Ovary (tissue), 9 donors: ENCODE results near the gene PCF11. TPM values are rescaled to one million over a fixed set of nuclear protein-coding genes. Genes with fewer than 3 reads are reported as not detected.

Experiments used
- DNase-seq, 5 donors: peaks; one replicate each; pipeline ENCODE4 v3.0.0-alpha.2; 2019 to 2020
- H3K27ac ChIP-seq, 2 donors: fragments of 200-600 bp; one replicate each; pipeline versions ENCODE4 v1.5.1 to v1.8.0; 2019 to 2022
- H3K27me3 ChIP-seq: fragments of 200-600 bp; one replicate; pipeline ENCODE4 v1.8.0; 2022
- H3K36me3 ChIP-seq: fragments of 200-600 bp; sonication (generic); one replicate; pipeline ENCODE4 v1.5.1; 2019
- H3K4me1 ChIP-seq: one replicate; pipeline ENCODE4 v1.8.1; 2013; ENCODE audit warnings: mild to moderate bottlenecking, moderate library complexity; ENCODE audit not compliant: insufficient read depth
- H3K4me3 ChIP-seq: fragments of 200-600 bp; sonication (generic); one replicate; pipeline ENCODE4 v1.5.1; 2017
- H3K9me3 ChIP-seq, 2 donors: fragments of 200-600 bp in 1 of 2; sonication (generic) in 1 of 2; one replicate each; pipeline versions ENCODE4 v1.5.1 to v1.8.1; 2013 to 2019; ENCODE audit warnings: mild to moderate bottlenecking in 1 of 2, moderate library complexity in 1 of 2
- CTCF ChIP-seq, 3 donors: fragments of 450-650 bp in 2 of 3; fragments of 200-600 bp in 1 of 3; IDR thresholded peaks; one replicate each; pipeline versions ENCODE4 v1.5.1 to v1.8.0; 2016 to 2022; ENCODE audit warnings: antibody characterized with exemption in 3 of 3, mild to moderate bottlenecking in 1 of 3
- EP300 ChIP-seq: sonication (generic); formaldehyde crosslinking; IDR thresholded peaks from one replicate; pipeline ENCODE4 v1.6.1; 2017; ENCODE audit warnings: antibody characterized with exemption
- POLR2A ChIP-seq: fragments of 450-650 bp; IDR thresholded peaks from one replicate; pipeline ENCODE4 v1.6.1; 2017; ENCODE audit warnings: antibody characterized with exemption, mild to moderate bottlenecking, moderate library complexity
- WGBS, 3 donors: extraction: QIAGEN DNeasy Blood & Tissue Kit in 1 of 3; methylation state at CpG; one replicate each; pipeline versions ENCODE4 v1.1.5 to v1.1.7; 2013 to 2017; 5-methylcytosine and 5-hydroxymethylcytosine counted together
- intact Hi-C, 4 donors: fragments of 100-400 bp; cut with DNase I; formaldehyde crosslinking; loops; one replicate each; pipeline versions ENCODE4 v1.11.0 to v1.15.1; 2022 to 2023
- polyA plus RNA-seq, 2 donors: library from polyadenylated mRNA; stranded (reverse); fragments of 200-250 nt in 1 of 2; fragments of 350-450 nt in 1 of 2; fragmentation: Illumina TruSeq in 1 of 2; extraction: RNeasy Lipid Tissue Mini Kit (QIAGEN cat#74804) in 1 of 2; gene quantifications; one replicate each; pipeline ENCODE4 v1.2.3, GENCODE V29; 2013 to 2014
- total RNA-seq, 7 donors: library from RNA; depleted of rRNA in 2 of 7; stranded (reverse); fragments of >200 nt in 2 of 7; fragmentation: NEBNext Ultra II Directional in 3 of 7; extraction: Animal tissue kit (Norgen Biotek cat#: 25700) in 3 of 7; gene quantifications; one replicate each; pipeline versions ENCODE4 v1.1.0 to v1.2.4, GENCODE V29; 2016 to 2023
- donor health status: DM: no; HTN: no; CAD: no; lungs with moderate emphysema.
- donor health status: DM: no; HTN: no; CAD: no.
- donor health status: Bipolar disorder and iron deficiency.
- donor health status: DM: yes; HTN: yes; CAD: no.
- donor health status: DM: no; HTN: no; CAD: no.
- donor health status: DM: yes; HTN: yes; CAD: no.

PCF11 gene
- total and polyA plus RNA-seq, 9 donors = 38.0 to 107 (median 59.8) TPM

- Histone ChIP-seq H3K36me3 (no peaks in the 10 kb centered on the region), H3K4me1 (no peaks in the 10 kb centered on the region), H3K4me3 (no peak overlapping the region), H3K9me3 (no peaks in the 10 kb centered on the region), H3K27ac (no peak overlapping the region), H3K27me3 (no peaks in the 10 kb centered on the region)
- DNase-seq = no peak
- TF ChIP-seq CTCF (IDR thresholded peaks at IDR 0.05) = no peak
- no peak for TF ChIP-seq EP300
- TF ChIP-seq POLR2A = no peak
- 91 to 94% (median 92%) methylated on average over 2 of the region's 2 CpGs for WGBS, 3 donors
- intact Hi-C loops = loop anchor here in 1 of 4 donors (10.0 kb wide), 1 partner anchor 66 kb away; no protein-coding TSS in a partner anchor
Measured at GRCh38 chr11:83150450-83150849, 6.5 kb upstream of the PCF11 start.

GRCh38 chr11:83151274-83151977 lies 5.5 kb upstream of the PCF11 start:
- TF ChIP-seq POLR2A (no peak), EP300 (no peak), CTCF (IDR thresholded peaks at IDR 0.05) (no peak)
- Histone ChIP-seq H3K4me3 (no peak overlapping the region), H3K4me1 (no peaks in the 10 kb centered on the region), H3K27ac (no peak overlapping the region), H3K36me3 (no peaks in the 10 kb centered on the region), H3K9me3 (no peaks in the 10 kb centered on the region), H3K27me3 (no peaks in the 10 kb centered on the region)
- no peak for DNase-seq
- intact Hi-C loops = loop anchor here in 1 of 4 donors (10.0 kb wide), 1 partner anchor 67 kb away; no protein-coding TSS in a partner anchor
- WGBS, 3 donors = 89 to 93% (median 89%) methylated on average over 10 of the region's 10 CpGs

- no peaks in the 10 kb centered on the region for H3K9me3 ChIP-seq
- intact Hi-C loops = loop anchor here in 1 of 4 donors (10.0 kb wide), 1 partner anchor 67 kb away; no protein-coding TSS in a partner anchor
Measured at GRCh38 chr11:83152264-83152663, 4.7 kb upstream of the PCF11 start.

GRCh38 chr11:83153764-83154163 lies 3.2 kb upstream of the PCF11 start:
- intact Hi-C loops = loop anchor here in 1 of 4 donors (10.0 kb wide), 1 partner anchor 69 kb away; no protein-coding TSS in a partner anchor
- no peaks in the 10 kb centered on the region for H3K4me1 ChIP-seq
- no peak for TF ChIP-seq POLR2A
- TF ChIP-seq CTCF (IDR thresholded peaks at IDR 0.05) = no peak
- TF ChIP-seq EP300 = no peak
- WGBS, 3 donors = 89 to 94% (median 92%) methylated on average over 6 of the region's 6 CpGs
- no peak overlapping the region for H3K27ac ChIP-seq
- H3K4me3 ChIP-seq = no peak overlapping the region
- H3K27me3 ChIP-seq = no peaks in the 10 kb centered on the region
- no peak for DNase-seq
- no peaks in the 10 kb centered on the region for H3K36me3 ChIP-seq
- no peaks in the 10 kb centered on the region for H3K9me3 ChIP-seq

More at GRCh38 chr11:83152264-83152663, 4.7 kb upstream of the PCF11 start:
- H3K27ac ChIP-seq = no peak overlapping the region
- TF ChIP-seq EP300 (no peak), CTCF (IDR thresholded peaks at IDR 0.05) (no peak), POLR2A (no peak)
- H3K4me3 ChIP-seq = no peak overlapping the region
- WGBS, 3 donors = 84 to 89% (median 85%) methylated on average over 2 of the region's 2 CpGs
- H3K36me3 ChIP-seq = no peaks in the 10 kb centered on the region
- DNase-seq = no peak
- H3K4me1 ChIP-seq = no peaks in the 10 kb centered on the region
- no peaks in the 10 kb centered on the region for H3K27me3 ChIP-seq
